Inflammatory macrophage treated with lipopolysaccharide for 4 hours (primary cell): ENCODE measurements around the gene ATP6V0A1.
"Not testable (repeated sequence)": the region's sequence is repeated elsewhere in the genome, so short reads cannot be mapped to it uniquely, and the experiment has no call there.

Experiments used
- DNase-seq: peaks from one replicate; pipeline ENCODE4 v3.0.0-alpha.2; 2020

Gene ATP6V0A1

GRCh38 chr17:42519546-42520491 lies 61.1 kb downstream of the ATP6V0A1 start:
- peak; percentile 54 for DNase-seq

- DNase-seq: no peak
Measured at GRCh38 chr17:42520540-42520951, 61.9 kb downstream of the ATP6V0A1 start.

GRCh38 chr17:42521036-42521435 lies 62.4 kb downstream of the ATP6V0A1 start:
- DNase-seq: no peak

- no peak for DNase-seq
Measured at GRCh38 chr17:42521666-42522262, 63.1 kb downstream of the ATP6V0A1 start.

GRCh38 chr17:42522263-42522790 lies 63.6 kb downstream of the ATP6V0A1 start:
- DNase-seq: no peak

GRCh38 chr17:42522798-42523278 lies 64.2 kb downstream of the ATP6V0A1 start:
- DNase-seq: no peak

GRCh38 chr17:42525221-42525620 lies 66.5 kb downstream of the ATP6V0A1 start:
- no peak for DNase-seq

- no peak for DNase-seq
Measured at GRCh38 chr17:42526031-42526444, 67.4 kb downstream of the ATP6V0A1 start.

GRCh38 chr17:42527932-42528331 lies 69.3 kb downstream of the ATP6V0A1 start:
- DNase-seq: no peak

GRCh38 chr17:42529061-42529460 lies 70.4 kb downstream of the ATP6V0A1 start:
- no peak for DNase-seq

GRCh38 chr17:42530952-42531454 lies 72.3 kb downstream of the ATP6V0A1 start:
- no peak for DNase-seq

GRCh38 chr17:42531455-42532354 lies 73.0 kb downstream of the ATP6V0A1 start:
- DNase-seq: peak; percentile 73

- DNase-seq: no peak
Measured at GRCh38 chr17:42535155-42536047, 76.7 kb downstream of the ATP6V0A1 start.

- DNase-seq: peak; percentile 94
Measured at GRCh38 chr17:42536048-42536371, 77.3 kb downstream of the ATP6V0A1 start, which contains the start of gene NAGLU. Gene NAGLU (plus strand): TSS chr17:42536241. CDS start chr17:42536273, 32 bp downstream.

- DNase-seq: peak; percentile 79
Measured at GRCh38 chr17:42536372-42537155, 77.9 kb downstream of the ATP6V0A1 start.

- DNase-seq: no peak
Measured at GRCh38 chr17:42537156-42537805, 78.6 kb downstream of the ATP6V0A1 start.

- DNase-seq: no peak
Measured at GRCh38 chr17:42537826-42538451, 79.3 kb downstream of the ATP6V0A1 start.

- no peak for DNase-seq
Measured at GRCh38 chr17:42538482-42538881, 79.8 kb downstream of the ATP6V0A1 start.

- DNase-seq: not testable (repeated sequence)
Measured at GRCh38 chr17:42540558-42540957, 81.9 kb downstream of the ATP6V0A1 start.
